HG02798 (cell line): ENCODE measurements around the gene GNB1.

ENCODE experiments used
- ATAC-seq: cut with Tn5 transposase; IDR thresholded peaks from one replicate; pipeline ENCODE4 v1.9.1; 2021; ENCODE audit warnings: mild to moderate bottlenecking; ENCODE audit not compliant: unreplicated experiment, poor library complexity

The GNB1 gene

DNA sequence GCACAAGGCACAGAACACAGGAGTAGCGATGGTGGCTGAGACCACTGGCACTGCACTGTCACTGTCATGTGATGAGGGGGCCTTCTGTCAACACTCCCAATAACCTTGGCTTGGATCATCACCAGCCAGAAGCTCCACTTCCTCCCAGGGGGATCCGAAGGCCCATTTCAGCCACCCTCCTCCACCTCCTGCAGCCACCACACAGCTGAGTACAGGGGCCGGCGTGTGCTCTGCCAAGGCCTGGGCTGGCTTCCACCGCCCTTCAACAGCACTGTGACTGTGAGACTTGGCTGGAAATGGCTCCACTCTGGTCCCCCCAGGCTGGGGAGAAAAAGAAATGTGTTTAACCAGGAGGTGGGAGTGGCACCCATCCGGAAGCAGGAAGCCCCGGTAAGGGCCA lies 102.8 kb downstream of the GNB1 start:
- ATAC-seq: no peak

- no peak for ATAC-seq
Measured at GRCh38 chr1:1786836-1787605, 103.9 kb downstream of the GNB1 start.

- ATAC-seq: no peak
Measured at GRCh38 chr1:1785666-1786065, 105.2 kb downstream of the GNB1 start.

DNA sequence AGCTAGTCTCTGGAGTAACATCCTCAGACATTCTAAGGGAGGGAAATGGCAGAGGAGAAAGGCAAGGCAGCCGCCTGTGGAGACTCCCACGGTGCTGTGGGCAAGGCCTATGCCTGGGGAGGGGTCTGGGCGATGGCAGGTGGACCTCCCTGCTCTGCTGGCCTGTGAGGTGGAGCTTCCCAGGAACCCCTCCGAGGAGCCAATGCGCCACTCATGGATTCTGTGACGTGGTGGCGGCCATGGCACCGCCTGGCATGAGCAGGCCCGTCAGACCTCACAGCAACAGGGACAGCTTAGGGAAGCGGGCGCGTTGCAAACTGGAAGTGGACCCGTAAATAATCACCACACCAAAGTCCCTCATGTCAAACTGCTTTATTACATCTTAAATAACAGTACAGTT lies 106.0 kb downstream of the GNB1 start:
- no peak for ATAC-seq

- ATAC-seq: no peak
Measured at GRCh38 chr1:1783320-1783719, 107.6 kb downstream of the GNB1 start.

- ATAC-seq: no peak
Measured at GRCh38 chr1:1782399-1783221, 108.3 kb downstream of the GNB1 start.

GRCh38 chr1:1781526-1781903 lies 109.4 kb downstream of the GNB1 start:
- ATAC-seq: no peak

- no peak for ATAC-seq
Measured at GRCh38 chr1:1780598-1781525, 110.0 kb downstream of the GNB1 start.

DNA sequence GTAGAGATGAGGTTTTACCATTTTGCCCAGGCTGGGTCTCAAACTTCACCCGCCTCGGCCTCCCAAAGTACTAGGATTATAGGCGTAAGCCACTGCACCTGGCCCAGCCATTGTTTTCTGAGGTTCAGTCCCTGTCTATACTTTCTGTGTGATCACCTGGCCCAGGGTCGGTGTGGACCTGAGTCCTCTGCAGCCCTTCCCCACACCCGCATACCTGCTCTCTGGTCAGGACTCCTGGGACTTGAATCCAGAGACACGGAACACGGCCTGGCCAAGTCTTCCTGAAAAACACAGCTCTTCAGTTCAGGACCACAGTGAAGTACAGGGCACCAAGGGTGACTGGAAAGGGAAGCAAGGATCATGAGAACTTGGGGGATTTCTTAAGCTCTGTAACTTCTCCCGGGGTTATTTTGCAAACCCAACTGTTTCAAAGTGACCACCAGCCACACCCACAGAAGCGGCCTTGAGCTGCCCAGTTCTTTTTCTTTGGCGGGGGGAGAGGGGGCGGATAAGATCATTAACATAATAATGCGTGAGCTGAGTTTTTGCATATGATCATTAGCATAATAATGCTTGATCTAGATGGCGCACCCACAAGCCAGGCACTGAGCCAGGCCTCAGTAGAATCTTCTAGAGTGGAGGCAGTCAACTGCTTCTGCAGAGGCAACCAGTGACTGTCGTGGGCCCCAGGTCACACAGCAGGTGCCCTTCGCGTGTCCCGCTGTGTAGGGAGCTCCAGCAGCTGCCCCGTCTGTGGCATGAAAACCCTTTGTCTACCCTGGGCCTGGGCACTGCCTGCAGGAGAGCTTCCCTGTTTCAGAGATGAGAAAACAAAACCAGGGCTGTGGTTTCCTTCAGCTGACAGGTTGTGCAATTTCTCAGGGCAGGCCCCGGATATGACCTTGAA lies 110.9 kb downstream of the GNB1 start:
- peak; percentile 28 for ATAC-seq

DNA sequence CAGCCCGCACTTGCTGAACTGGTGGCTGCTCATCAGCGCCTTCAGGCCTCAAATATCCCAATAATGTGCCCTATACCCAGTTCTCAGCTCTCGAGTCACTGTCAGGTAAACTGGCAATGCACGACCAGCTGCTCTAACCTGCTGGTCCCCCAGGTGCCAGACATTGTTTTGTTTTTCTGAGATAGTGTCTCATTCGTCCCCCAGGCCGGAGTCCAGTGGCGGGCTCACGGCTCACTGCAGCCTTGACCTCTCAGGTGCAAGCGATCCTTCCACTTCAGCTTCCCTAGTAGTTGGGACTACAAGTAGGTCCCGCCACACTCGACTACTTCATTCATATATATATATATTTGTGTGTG lies 111.6 kb downstream of the GNB1 start:
- no peak for ATAC-seq

GRCh38 chr1:1778663-1779319 lies 112.1 kb downstream of the GNB1 start:
- ATAC-seq: peak; percentile 76

DNA sequence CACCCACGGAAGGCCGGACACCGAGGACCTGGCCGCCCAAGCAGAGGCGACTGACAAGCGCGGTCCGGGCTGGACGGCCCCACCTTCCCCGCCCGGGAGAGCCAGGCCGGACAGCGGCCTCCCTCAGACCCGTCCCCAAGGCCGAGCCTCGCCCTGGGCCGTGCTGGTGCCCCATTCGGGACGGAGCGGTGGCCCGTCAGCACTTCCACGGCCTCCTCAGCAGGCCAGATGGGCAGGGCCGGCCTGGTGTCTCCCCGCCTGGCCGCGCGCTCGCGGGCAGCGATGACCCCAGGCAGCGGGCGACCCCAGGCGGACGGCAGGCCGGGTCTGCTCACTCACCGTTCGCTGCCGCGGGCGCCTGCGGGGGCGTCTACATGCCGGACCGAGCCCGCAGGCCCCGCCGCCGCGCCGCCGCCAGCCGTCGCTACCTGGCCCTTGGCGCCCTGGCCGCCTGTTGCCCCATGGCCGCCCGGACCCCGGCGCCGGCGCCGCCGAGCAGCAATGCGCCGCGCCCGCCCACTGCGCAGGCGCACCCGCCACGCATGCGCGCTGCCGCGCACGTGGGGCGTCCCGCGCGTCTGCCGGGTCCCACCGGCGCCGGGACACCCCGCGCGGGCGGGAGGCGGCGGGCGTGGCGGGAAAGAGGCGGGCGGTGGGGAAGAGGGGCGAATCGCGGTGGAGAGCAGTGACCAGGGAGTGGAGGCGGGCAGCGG lies 112.8 kb downstream of the GNB1 start, which contains the start of gene NADK:
Gene NADK (minus strand): TSS at position 521 of the 713 bp plus-strand sequence. CDS start 13,064 bp downstream, outside the sequence.
- peak; percentile 42 for ATAC-seq

GRCh38 chr1:1777583-1777899 lies 113.3 kb downstream of the GNB1 start:
- no peak for ATAC-seq

- ATAC-seq: no peak
Measured at GRCh38 chr1:1776672-1777582, 114.0 kb downstream of the GNB1 start.

DNA sequence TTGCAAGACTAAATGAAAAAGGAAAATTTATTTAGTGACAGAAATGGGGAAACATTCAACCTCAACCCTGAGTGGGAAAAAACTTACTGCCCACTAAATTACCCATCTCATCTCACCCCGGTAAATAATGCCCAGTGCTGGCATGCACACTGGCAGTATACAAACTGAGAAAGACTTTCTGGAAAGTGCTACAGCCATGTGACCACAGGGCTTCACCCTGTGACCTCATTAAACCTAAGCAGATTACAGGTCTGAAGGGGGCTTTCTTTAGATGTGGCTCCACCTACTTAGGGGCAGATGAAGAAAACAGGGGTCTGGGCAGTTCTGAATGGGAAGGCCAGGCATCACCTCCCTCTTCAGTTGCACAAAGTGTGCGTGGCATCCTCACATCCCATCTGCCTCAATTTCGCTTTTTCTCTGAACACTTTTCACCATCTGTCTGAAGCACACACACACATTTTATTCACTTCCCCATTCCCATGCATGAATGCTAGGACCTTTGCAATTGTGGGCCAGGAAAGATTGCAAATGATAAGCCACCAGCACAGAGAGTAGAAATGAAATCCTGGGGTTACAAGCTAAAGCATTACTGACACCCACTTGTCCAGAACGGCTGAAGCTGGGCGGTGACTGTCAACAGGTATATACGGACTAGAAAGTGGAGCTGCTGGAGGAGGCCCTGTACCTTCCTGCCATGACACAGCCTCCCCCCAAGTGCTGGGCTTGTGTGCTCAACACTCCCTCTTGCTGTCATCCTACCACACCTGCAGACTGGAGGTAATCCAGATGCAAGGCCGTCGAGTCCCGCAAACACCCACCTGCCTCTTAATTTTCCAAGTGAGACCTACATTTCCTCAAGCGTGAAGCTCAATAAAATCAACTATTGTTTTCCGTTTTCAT lies 115.3 kb downstream of the GNB1 start:
- ATAC-seq: no peak

DNA sequence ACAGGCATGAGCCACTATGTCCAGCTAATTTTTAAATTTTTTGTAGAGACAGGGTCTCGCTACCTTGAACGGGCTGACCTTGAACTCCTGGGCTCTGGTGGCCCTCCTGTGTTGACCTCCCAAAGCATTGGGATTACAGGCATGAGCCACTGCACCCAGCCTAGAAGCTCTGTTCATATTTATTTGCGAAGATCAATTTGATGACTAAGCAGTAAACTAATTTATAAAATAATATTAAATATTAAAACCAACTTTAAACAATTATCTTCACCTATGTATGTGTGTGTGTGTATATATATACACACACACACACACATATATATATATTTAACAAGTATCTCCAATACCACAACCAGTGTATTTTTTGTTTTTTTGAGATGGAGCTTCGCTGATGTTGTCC lies 117.0 kb downstream of the GNB1 start:
- ATAC-seq: no peak

DNA sequence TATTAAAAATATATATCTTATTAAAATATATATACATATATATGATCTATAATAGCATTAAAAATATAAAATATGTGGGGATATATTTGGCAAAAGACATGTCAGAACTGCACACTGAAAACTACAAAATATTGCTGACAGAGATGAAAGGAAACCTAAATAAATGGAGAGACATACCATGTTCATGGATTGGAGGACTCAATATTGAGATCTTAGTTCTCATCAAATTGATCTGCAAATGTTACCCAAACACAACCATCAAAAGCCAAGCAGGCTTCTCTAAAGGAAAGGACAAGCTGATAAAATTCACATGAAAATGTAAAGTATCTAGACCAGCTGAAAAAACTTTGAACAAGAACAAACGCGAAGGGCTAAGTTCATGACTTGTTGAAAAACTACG lies 119.8 kb downstream of the GNB1 start:
- ATAC-seq: no peak
